H9 (cell line): ENCODE measurements around the gene OR6B1. TPM values are rescaled to one million over a fixed set of nuclear protein-coding genes. Genes with fewer than 3 reads are reported as not detected.

Source experiments
- DNase-seq: peaks from one replicate; pipeline ENCODE4 v3.0.0-alpha.2; 2017
- H2AFZ ChIP-seq: one replicate; pipeline ENCODE4 v1.6.1; 2013; ENCODE audit warnings: mild to moderate bottlenecking, low read length, control low read depth, moderate library complexity
- H2AK5ac ChIP-seq: 2 replicates; pipeline ENCODE4 v1.6.1; 2013; ENCODE audit warnings: low read length, control low read depth, mixed read lengths; ENCODE audit not compliant: insufficient read length
- H2BK120ac ChIP-seq: one replicate; pipeline ENCODE4 v1.6.1; 2013; ENCODE audit warnings: low read depth, mild to moderate bottlenecking, low read length, control low read depth, inconsistent platforms; ENCODE audit not compliant: poor library complexity, severe bottlenecking
- H2BK12ac ChIP-seq: 2 replicates; pipeline ENCODE4 v1.6.1; 2013; ENCODE audit warnings: low read length, control low read depth, mixed read lengths, low read depth; ENCODE audit not compliant: insufficient read length
- H2BK15ac ChIP-seq: 2 replicates; pipeline ENCODE4 v1.6.1; 2013; ENCODE audit warnings: low read depth, low read length, control low read depth
- H2BK20ac ChIP-seq: one replicate; pipeline ENCODE4 v1.6.1; 2013; ENCODE audit warnings: low read depth, mild to moderate bottlenecking, low read length, control low read depth, inconsistent platforms; ENCODE audit not compliant: poor library complexity, severe bottlenecking
- H2BK5ac ChIP-seq: 2 replicates; pipeline ENCODE4 v1.6.1; 2013; ENCODE audit warnings: low read length, control low read depth, mixed read lengths; ENCODE audit not compliant: insufficient read length
- H3K14ac ChIP-seq: 2 replicates; pipeline ENCODE4 v1.6.1; 2013; ENCODE audit warnings: low read length, control low read depth; ENCODE audit not compliant: insufficient read depth
- H3K18ac ChIP-seq: 2 replicates; pipeline ENCODE4 v1.6.1; 2013; ENCODE audit warnings: low read depth, mild to moderate bottlenecking, mixed read lengths, low read length, control low read depth; ENCODE audit not compliant: insufficient read length
- H3K23ac ChIP-seq: 2 replicates; pipeline ENCODE4 v1.6.1; 2013; ENCODE audit warnings: low read length, control low read depth, mixed read lengths, low read depth; ENCODE audit not compliant: insufficient read length
- H3K23me2 ChIP-seq: 2 replicates; pipeline ENCODE4 v1.6.1; 2013; ENCODE audit warnings: low read depth, mild to moderate bottlenecking, mixed read lengths, low read length, control low read depth; ENCODE audit not compliant: insufficient read length, poor library complexity, severe bottlenecking
- H3K27ac ChIP-seq: 2 replicates; pipeline ENCODE4 v1.5.1; 2013; ENCODE audit warnings: low read length, control low read depth, mixed read lengths, low read depth; ENCODE audit not compliant: insufficient read length
- H3K27me3 ChIP-seq: 2 replicates; pipeline ENCODE4 v1.6.1; 2013; ENCODE audit warnings: low read length, control low read depth, inconsistent platforms; ENCODE audit not compliant: insufficient read depth
- H3K4ac ChIP-seq: 2 replicates; pipeline ENCODE4 v1.6.1; 2013; ENCODE audit warnings: low read depth, mild to moderate bottlenecking, control low read depth, inconsistent platforms, low read length, moderate library complexity
- H3K4me1 ChIP-seq: 2 replicates; pipeline ENCODE4 v1.6.1; 2013; ENCODE audit warnings: low read length, control low read depth, inconsistent platforms; ENCODE audit not compliant: insufficient read depth
- H3K4me2 ChIP-seq: 2 replicates; pipeline ENCODE4 v1.6.1; 2013; ENCODE audit warnings: low read length, control low read depth, mixed read lengths; ENCODE audit not compliant: insufficient read length, insufficient read depth
- H3K56ac ChIP-seq: 2 replicates; pipeline ENCODE4 v1.6.1; 2013; ENCODE audit warnings: low read depth, mild to moderate bottlenecking, mixed read lengths, low read length, control low read depth; ENCODE audit not compliant: insufficient read length
- H3K79me1 ChIP-seq: 2 replicates; pipeline ENCODE4 v1.6.1; 2013; ENCODE audit warnings: low read depth, mild to moderate bottlenecking, moderate library complexity, low read length, control low read depth, inconsistent platforms; ENCODE audit not compliant: insufficient read depth, poor library complexity, severe bottlenecking
- H3K79me2 ChIP-seq: 2 replicates; pipeline ENCODE4 v1.6.1; 2013; ENCODE audit warnings: low read length, control low read depth, inconsistent platforms; ENCODE audit not compliant: insufficient read depth
- H3K9ac ChIP-seq: 2 replicates; pipeline ENCODE4 v1.6.1; 2013; ENCODE audit warnings: low read length, control low read depth, mixed read lengths; ENCODE audit not compliant: insufficient read length; ENCODE audit errors: extremely low read depth
- H3K9me3 ChIP-seq: one replicate; pipeline ENCODE4 v1.6.1; 2013; ENCODE audit warnings: low read depth, low read length, inconsistent platforms; ENCODE audit not compliant: control insufficient read depth
- H3T11ph ChIP-seq: one replicate; pipeline ENCODE4 v1.6.1; 2013; ENCODE audit warnings: mild to moderate bottlenecking, low read length, control low read depth, inconsistent platforms
- H4K20me1 ChIP-seq: one replicate; pipeline ENCODE4 v1.6.1; 2013; ENCODE audit not compliant: control insufficient read depth, insufficient read length, insufficient read depth
- H4K5ac ChIP-seq: 2 replicates; pipeline ENCODE4 v1.6.1; 2013; ENCODE audit warnings: low read depth, mild to moderate bottlenecking, mixed read lengths, low read length, control low read depth; ENCODE audit not compliant: insufficient read length
- H4K8ac ChIP-seq: replicated peaks from 2 replicates; pipeline ENCODE4 v1.6.1; 2013; ENCODE audit warnings: low read length, control low read depth, mixed read lengths, low read depth; ENCODE audit not compliant: insufficient read length
- H4K91ac ChIP-seq: 2 replicates; pipeline ENCODE4 v1.6.1; 2013; ENCODE audit warnings: low read depth, mild to moderate bottlenecking, moderate library complexity, mixed read lengths, low read length, control low read depth; ENCODE audit not compliant: insufficient read length
- H3K27ac Mint-ChIP-seq, 3 experiments: 2 replicates in 2 of 3; 3 replicates in 1 of 3; pipeline ENCODE4 v1.8.0; 2020 to 2021; ENCODE audit warnings: mixed read lengths in 3 of 3, mild to moderate bottlenecking in 1 of 3, moderate library complexity in 1 of 3
- H3K27me3 Mint-ChIP-seq: 2 replicates; pipeline ENCODE4 v1.8.0; 2021; ENCODE audit warnings: low read depth, mild to moderate bottlenecking, moderate library complexity, mixed read lengths
- H3K36me3 Mint-ChIP-seq, 3 experiments: 2 replicates in 2 of 3; 3 replicates in 1 of 3; pipeline ENCODE4 v1.8.0; 2020 to 2021; ENCODE audit warnings: low read depth in 3 of 3, mixed read lengths in 3 of 3; ENCODE audit not compliant: insufficient read depth in 1 of 3
- H3K4me1 Mint-ChIP-seq, 2 experiments: 2 replicates each; pipeline ENCODE4 v1.8.0; 2020; ENCODE audit warnings: mixed read lengths in 2 of 2
- H3K4me3 Mint-ChIP-seq, 2 experiments: 2 replicates in 1 of 2; 3 replicates in 1 of 2; pipeline ENCODE4 v1.8.0; 2020 to 2021; ENCODE audit warnings: mild to moderate bottlenecking in 2 of 2, mixed read lengths in 2 of 2, moderate library complexity in 1 of 2
- H3K9me3 Mint-ChIP-seq, 2 experiments: 2 replicates in 1 of 2; 3 replicates in 1 of 2; pipeline ENCODE4 v1.8.0; 2020; ENCODE audit warnings: mild to moderate bottlenecking in 2 of 2, mixed read lengths in 2 of 2, moderate library complexity in 1 of 2
- CTCF ChIP-seq: fragments of 200-600 bp; sonication (generic); conservative IDR thresholded peaks from 3 replicates; pipeline ENCODE4 v1.8.0; 2021; ENCODE audit warnings: antibody characterized with exemption, mild to moderate bottlenecking
- WGBS: extraction: QIAGEN DNeasy Blood & Tissue Kit; methylation state at CpG from one replicate; pipeline ENCODE4 v1.1.7; 2013; ENCODE audit warnings: missing lambda C conversion rate, low lambda C conversion rate, mixed read lengths; ENCODE audit not compliant: insufficient read length; ENCODE audit errors: extremely low coverage; 5-methylcytosine and 5-hydroxymethylcytosine counted together
- total RNA-seq: library from RNA; stranded (reverse); gene quantifications from 2 replicates; pipeline ENCODE4 v1.2.1, GENCODE V29; 2021

The OR6B1 gene
- total RNA-seq, 1 experiment from 2014 or later: not detected

GRCh38 chr7:143967398-143967797 is 32.7 kb upstream of the OR6B1 start:
- WGBS: no CpG with 5 or more reads among the region's 4 CpGs
- H4K8ac ChIP-seq: no peak overlapping the region
- H3K4me1 ChIP-seq: no peaks in the 10 kb centered on the region
- H4K5ac ChIP-seq: no peak overlapping the region
- H3K4me1 Mint-ChIP-seq: peaks cover 3% of the 10 kb centered on the region in 2 experiments; a peak in 3 of 4 replicates
- no peaks in the 10 kb centered on the region for H4K20me1 ChIP-seq
- H2BK20ac ChIP-seq: no peak overlapping the region
- H2BK120ac ChIP-seq: no peak overlapping the region
- no peak overlapping the region for H2AFZ ChIP-seq
- no peak overlapping the region for H3K9ac ChIP-seq
- H3K14ac ChIP-seq: no peak overlapping the region
- H3K23me2 ChIP-seq: no peaks in the 10 kb centered on the region
- no peaks in the 10 kb centered on the region; a peak in 1 of 7 replicates for H3K36me3 Mint-ChIP-seq
- no peak overlapping the region for H2BK5ac ChIP-seq
- no peak overlapping the region for H3K56ac ChIP-seq
- no peaks in the 10 kb centered on the region for H3K79me1 ChIP-seq
- no peak for TF ChIP-seq CTCF
- H3K4me2 ChIP-seq: no peak overlapping the region
- no peak overlapping the region for H2BK15ac ChIP-seq
- H3K4me3 Mint-ChIP-seq: no peak overlapping the region
- no peak overlapping the region for H4K91ac ChIP-seq
- DNase-seq: no peak
- no peak overlapping the region for H3K27ac Mint-ChIP-seq
- H3K9me3 ChIP-seq: no peaks in the 10 kb centered on the region
- no peaks in the 10 kb centered on the region for H3K27me3 Mint-ChIP-seq
- no peak overlapping the region for H3K4ac ChIP-seq
- H3K27me3 ChIP-seq: no peaks in the 10 kb centered on the region
- H3K23ac ChIP-seq: no peak overlapping the region
- H2AK5ac ChIP-seq: no peak overlapping the region
- H3K79me2 ChIP-seq: no peaks in the 10 kb centered on the region
- no peak overlapping the region for H3T11ph ChIP-seq
- peaks cover 5 to 10% of the 10 kb centered on the region in 2 experiments; a peak in 2 of 5 replicates for H3K9me3 Mint-ChIP-seq
- H3K27ac ChIP-seq: no peak overlapping the region
- H3K18ac ChIP-seq: no peak overlapping the region
- H2BK12ac ChIP-seq: no peak overlapping the region
